K562 (cell line): ENCODE results near the gene SOSTDC1. TPM values are rescaled to one million over a fixed set of nuclear protein-coding genes. Genes with fewer than 3 reads are reported as not detected.

ENCODE experiments used
- CBX5 ChIP-seq: IDR thresholded peaks from 2 replicates; pipeline ENCODE4 v1.6.1; 2014; ENCODE audit warnings: low read depth, borderline replicate concordance
- CEBPG ChIP-seq, 3 experiments: fragments of 200-800 bp in 1 of 3; sonication (Bioruptor generic) in 1 of 3; sonication (generic) in 1 of 3; formaldehyde crosslinking in 1 of 3; IDR thresholded peaks in 2 of 3; conservative IDR thresholded peaks in 1 of 3; 2 replicates each; pipeline versions ENCODE4 v1.6.1 to v1.8.0; 2016 to 2022; ENCODE audit warnings: missing compliant biosample characterization in 2 of 3, missing genetic modification characterization in 2 of 3, mild to moderate bottlenecking in 1 of 3, missing genetic modification reagents in 1 of 3
- CEBPZ ChIP-seq: fragments of 150-350 bp; IDR thresholded peaks from 2 replicates; pipeline ENCODE4 v1.6.1; 2014; ENCODE audit warnings: low read depth, mild to moderate bottlenecking, low read length, borderline replicate concordance
- GATAD2B ChIP-seq: fragments of 450-650 bp; IDR thresholded peaks from 2 replicates; pipeline ENCODE4 v1.6.1; 2017; ENCODE audit warnings: mild to moderate bottlenecking, borderline replicate concordance
- HOXB6 ChIP-seq: fragments of 250-450 bp; sonication (Bioruptor Pico); IDR thresholded peaks from 2 replicates; pipeline ENCODE4 v1.5.1; 2022; ENCODE audit warnings: mild to moderate bottlenecking, borderline replicate concordance
- MAFK ChIP-seq: IDR thresholded peaks from 2 replicates; pipeline ENCODE4 v1.6.1; 2011; ENCODE audit warnings: low read length, improper control_type of control experiment
- MITF ChIP-seq: IDR thresholded peaks from 2 replicates; pipeline ENCODE4 v1.6.1; 2014; ENCODE audit warnings: antibody characterized with exemption
- MYC ChIP-seq, 2 experiments: fragments of 250-450 bp in 1 of 2; sonication (Bioruptor Pico) in 1 of 2; IDR thresholded peaks; 2 replicates each; pipeline versions ENCODE4 v1.5.1 to v1.6.1; 2012 to 2021; ENCODE audit warnings: low read depth in 2 of 2, borderline replicate concordance in 1 of 2, improper control_type of control experiment in 1 of 2, low read length in 1 of 2, mild to moderate bottlenecking in 1 of 2, moderate library complexity in 1 of 2
- NFE2 ChIP-seq: IDR thresholded peaks from 2 replicates; pipeline ENCODE4 v1.6.1; 2014; ENCODE audit warnings: antibody characterized with exemption, low read depth
- NR2C1 ChIP-seq, 2 experiments: fragments of 450-650 bp; IDR thresholded peaks; 2 replicates each; pipeline ENCODE4 v1.6.1; 2017; ENCODE audit warnings: mild to moderate bottlenecking in 2 of 2, antibody characterized with exemption in 1 of 2, inconsistent platforms in 1 of 2, missing compliant biosample characterization in 1 of 2, missing genetic modification characterization in 1 of 2
- POLR2AphosphoS5 ChIP-seq: IDR thresholded peaks from 2 replicates; pipeline ENCODE4 v1.6.1; 2011; ENCODE audit warnings: mild to moderate bottlenecking, low read depth, low read length, moderate library complexity; ENCODE audit not compliant: control insufficient read depth, insufficient read depth
- RB1 ChIP-seq: fragments of 450-650 bp; IDR thresholded peaks from 2 replicates; pipeline ENCODE4 v1.6.1; 2017; ENCODE audit warnings: low read depth, mild to moderate bottlenecking
- RBM22 ChIP-seq: fragments of 200-400 bp; formaldehyde crosslinking; IDR thresholded peaks from 2 replicates; pipeline ENCODE4 v1.6.1; 2018; ENCODE audit warnings: low read length, low read depth; ENCODE audit not compliant: poor library complexity, severe bottlenecking
- SIN3B ChIP-seq: fragments of 450-650 bp; IDR thresholded peaks from 2 replicates; pipeline ENCODE4 v1.6.1; 2017; ENCODE audit warnings: low read depth, mild to moderate bottlenecking, moderate library complexity
- SREBF2 ChIP-seq: sonication (generic); formaldehyde crosslinking; IDR thresholded peaks from 2 replicates; pipeline ENCODE4 v1.4.0; 2020; ENCODE audit warnings: mild to moderate bottlenecking, missing genetic modification reagents
- U2AF1 ChIP-seq: fragments of 200-400 bp; formaldehyde crosslinking; optimal IDR thresholded peaks from 2 replicates; pipeline ENCODE3; 2017; ENCODE audit warnings: mild to moderate bottlenecking, low read depth, low read length, moderate library complexity
- ZNF324 ChIP-seq: fragments of 250-450 bp; sonication (Bioruptor Pico); IDR thresholded peaks from 2 replicates; pipeline ENCODE4 v1.4.0; 2020; ENCODE audit warnings: mild to moderate bottlenecking
- polyA plus RNA-seq, 8 experiments: library from polyadenylated mRNA; depleted of rRNA in 4 of 8; stranded (reverse) in 5 of 8; unstranded in 3 of 8; fragments of >200 nt; fragmentation: Nextera tagmentation in 2 of 8; fragmentation: Illumina TruSeq in 1 of 8; extraction: Ambion mirVana in 2 of 8; extraction: Trizol in 1 of 8; gene quantifications; 2 replicates each; pipeline versions ENCODE4 v1.2.1 to v1.2.3, GENCODE V29; 2011 to 2014; ENCODE audit warnings: inconsistent platforms in 1 of 8, missing spikeins in 1 of 8
- total RNA-seq, 7 experiments: library from RNA; depleted of rRNA in 6 of 7; stranded (reverse); fragments of >200 nt in 6 of 7; fragmentation: Illumina TruSeq in 2 of 7; extraction: Trizol in 2 of 7; gene quantifications; 2 replicates each; pipeline versions ENCODE4 v1.2.1 to v1.2.3, GENCODE V29; 2011 to 2021; ENCODE audit warnings: low replicate concordance in 1 of 7
- TF ChIP-seq, protein P1 (sequence below): sonication (generic); formaldehyde crosslinking; IDR thresholded peaks from 2 replicates; pipeline ENCODE4 v1.8.0; 2022; ENCODE audit warnings: missing genetic modification reagents, mild to moderate bottlenecking, moderate library complexity, borderline replicate concordance

The SOSTDC1 gene
- total and polyA plus RNA-seq, 9 of the 15 experiments (the other 6 are each of a cell fraction or from before 2014, with no cell fraction given): 8.3 to 48.6 (median 15.9) TPM

DNA sequence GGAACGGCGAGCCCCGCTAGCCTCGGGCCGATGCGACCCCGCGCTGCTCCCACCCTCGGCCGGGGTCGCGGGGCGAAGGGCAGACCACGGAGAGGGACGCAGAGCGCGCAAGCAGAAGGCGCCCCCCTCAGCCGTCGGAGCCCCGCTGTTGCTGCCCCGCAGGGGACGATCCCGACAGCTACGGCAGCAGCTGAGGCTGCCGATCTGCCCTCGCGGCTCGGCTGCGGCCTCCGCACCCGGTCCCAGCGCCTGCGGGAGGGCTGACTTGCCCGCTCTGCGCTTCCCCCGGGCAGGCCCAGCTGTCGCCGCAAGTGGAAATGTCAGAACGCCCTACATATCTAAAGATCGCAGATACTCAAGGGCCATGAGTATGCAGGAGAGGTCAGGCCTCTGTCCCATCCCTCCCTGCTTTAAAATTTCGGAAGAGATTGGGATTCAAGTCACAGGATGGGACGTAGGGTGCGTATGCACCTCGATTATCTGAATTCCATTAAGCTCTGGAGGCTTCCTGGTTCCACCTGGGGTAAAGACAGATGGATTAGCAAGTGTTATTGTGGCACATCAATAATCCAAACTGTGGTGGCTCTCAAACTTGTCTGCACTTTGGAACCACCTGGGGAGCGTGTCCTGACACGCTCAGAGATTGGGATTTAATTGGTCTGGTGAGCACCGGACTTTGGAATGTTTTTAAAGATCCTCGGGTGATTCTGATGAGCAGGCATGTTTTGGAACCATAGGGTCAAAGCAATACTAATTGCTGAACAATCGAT lies 44.0 kb downstream of the SOSTDC1 start, which contains the start of gene CRPPA (continued):
- TF ChIP-seq CEBPZ (no peak), RB1 (0 out of 2 replicates have a peak, but pooled peaks have one; percentile 39), ZNF324 (CRISPR knock-in tag) (no peak), MAFK (peak; percentile 36; the same call in 1 of the 2 replicates), SREBF2 (CRISPR knock-in tag) (no peak), HOXB6 (CRISPR knock-in tag) (no peak), GATAD2B (0 out of 2 replicates have a peak, but pooled peaks have one; percentile 19), NFE2 (peak; percentile 42; the same call in 1 of the 2 replicates), SIN3B (no peak; the same call in 1 of the 2 replicates), MYC (IDR thresholded peaks at IDR 0.05; ENCODE audit: low read depth, low read length) (0 out of 2 replicates have a peak, but pooled peaks have one; percentile 9), MYC (CRISPR knock-in tag; IDR thresholded peaks at IDR 0.05; ENCODE audit: borderline replicate concordance, low read depth) (no peak), NR2C1 (IDR thresholded peaks at IDR 0.05) (no peak), NR2C1 (tag; IDR thresholded peaks at IDR 0.05) (no peak), U2AF1 (no peak), CBX5 (no peak; the same call in 1 of the 2 replicates), CEBPG (CRISPR knock-in tag; IDR thresholded peaks at IDR 0.05) (no peak), CEBPG (tag; conservative IDR thresholded peaks at IDR 0.05 in 1 of 2, IDR thresholded peaks at IDR 0.05 in 1 of 2) (no peak), MITF (no peak), POLR2AphosphoS5 (peak; percentile 46; the same call in 1 of the 2 replicates), RBM22 (no peak)
- TF ChIP-seq, protein P1, sequence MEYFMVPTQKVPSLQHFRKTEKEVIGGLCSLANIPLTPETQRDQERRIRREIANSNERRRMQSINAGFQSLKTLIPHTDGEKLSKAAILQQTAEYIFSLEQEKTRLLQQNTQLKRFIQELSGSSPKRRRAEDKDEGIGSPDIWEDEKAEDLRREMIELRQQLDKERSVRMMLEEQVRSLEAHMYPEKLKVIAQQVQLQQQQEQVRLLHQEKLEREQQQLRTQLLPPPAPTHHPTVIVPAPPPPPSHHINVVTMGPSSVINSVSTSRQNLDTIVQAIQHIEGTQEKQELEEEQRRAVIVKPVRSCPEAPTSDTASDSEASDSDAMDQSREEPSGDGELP (CRISPR knock-in tag): peak; percentile 91
